GM21737 (cell line): Measurements from ENCODE around the gene SSU72.
"Not testable (repeated sequence)": the region's sequence is repeated elsewhere in the genome, so short reads cannot be mapped to it uniquely, and the experiment has no call there.

Experiments used
- ATAC-seq: cut with Tn5 transposase; IDR thresholded peaks from one replicate; pipeline ENCODE4 v1.9.1; 2021; ENCODE audit warnings: mild to moderate bottlenecking, moderate library complexity; ENCODE audit not compliant: unreplicated experiment

The SSU72 gene

DNA sequence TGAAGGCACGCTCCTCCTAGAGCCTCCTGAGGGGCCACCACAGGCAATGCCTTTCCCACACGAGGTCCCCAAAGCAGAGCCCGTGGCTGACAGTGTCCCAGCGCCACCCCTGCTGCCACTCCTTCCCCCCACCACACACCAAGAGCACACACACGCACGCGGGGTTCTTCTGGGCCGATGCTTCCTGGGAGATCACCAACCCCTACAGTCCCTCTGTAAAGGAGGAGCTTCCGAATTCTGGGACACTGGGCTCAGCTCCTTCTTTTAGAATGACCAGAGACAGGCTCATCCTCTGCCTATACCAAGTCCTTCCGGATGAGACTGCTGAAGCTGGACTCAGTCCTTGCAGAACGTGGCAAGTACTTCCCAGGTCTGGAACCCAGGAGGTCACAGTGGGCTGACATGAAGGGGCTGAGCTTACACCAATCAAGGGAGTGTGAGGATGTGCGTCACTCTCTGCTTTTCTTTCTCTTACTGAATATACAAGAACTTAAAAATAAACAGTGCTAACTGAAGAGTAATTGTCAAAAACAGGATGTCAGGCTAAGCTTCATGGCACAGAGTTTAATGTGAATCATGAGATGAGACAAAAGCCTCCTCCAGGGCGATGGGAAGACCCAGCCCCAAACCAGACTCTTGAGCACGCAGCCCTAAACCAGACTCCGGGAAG, 12.7 kb downstream of the SSU72 start:
- ATAC-seq, result no peak

DNA sequence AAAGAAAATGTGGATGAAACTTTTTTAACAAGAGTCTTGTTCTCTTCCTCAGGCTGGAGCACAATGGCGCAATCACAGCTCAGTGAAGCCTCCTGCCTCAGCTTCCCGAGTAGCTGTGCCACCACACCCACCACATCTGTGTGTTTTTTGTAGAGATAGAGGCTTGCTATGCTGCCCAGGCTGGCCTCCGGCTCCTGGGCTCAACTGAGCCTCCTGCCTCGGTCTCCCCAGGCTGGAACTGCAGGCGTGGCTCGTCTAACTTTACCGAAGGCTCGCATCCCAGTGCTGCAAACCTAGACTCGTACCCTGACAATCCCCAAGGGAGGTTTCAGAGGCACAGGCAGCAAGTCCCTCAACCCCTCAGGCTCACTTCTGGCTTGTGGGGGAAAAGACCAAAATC, 14.5 kb downstream of the SSU72 start:
- no peak for ATAC-seq

DNA sequence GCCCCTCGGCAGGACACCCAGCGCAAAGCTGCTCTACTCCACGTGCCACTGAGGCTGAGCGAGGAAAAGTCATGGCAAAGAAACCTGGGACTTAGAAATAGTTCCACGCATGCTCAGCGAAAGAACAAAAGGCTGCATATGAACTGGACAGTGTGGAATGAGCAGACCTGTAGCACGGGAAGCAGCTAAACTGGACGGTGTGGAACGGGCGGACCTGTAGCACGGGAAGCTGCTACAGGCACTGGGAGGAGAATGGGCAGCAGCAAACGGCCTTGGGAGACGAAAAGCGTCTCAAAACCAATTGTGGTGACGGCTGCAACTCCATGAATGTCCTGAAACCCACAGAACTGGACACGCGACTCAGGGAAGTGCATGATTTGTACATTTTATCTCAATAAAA, 15.6 kb downstream of the SSU72 start:
- no peak for ATAC-seq

DNA sequence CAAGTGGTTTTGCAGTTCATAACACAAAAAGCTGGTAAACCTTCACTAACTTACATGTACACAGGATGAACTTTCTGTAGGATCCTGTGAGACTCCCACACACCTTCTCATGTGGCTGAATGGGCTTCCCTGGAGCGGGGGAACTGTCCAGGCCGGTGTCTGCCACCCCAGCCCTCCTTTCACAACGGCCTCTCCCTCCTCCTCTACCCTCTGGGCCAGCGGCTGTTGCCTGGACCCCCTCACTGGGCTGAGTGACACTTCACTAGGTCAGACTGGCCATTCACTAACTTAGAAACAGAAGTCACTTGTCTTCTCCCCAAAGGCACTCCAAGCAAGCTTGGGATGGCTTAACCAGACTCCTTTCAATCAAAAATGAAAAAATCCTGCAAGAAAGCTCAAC, 16.1 kb downstream of the SSU72 start:
- no peak for ATAC-seq

DNA sequence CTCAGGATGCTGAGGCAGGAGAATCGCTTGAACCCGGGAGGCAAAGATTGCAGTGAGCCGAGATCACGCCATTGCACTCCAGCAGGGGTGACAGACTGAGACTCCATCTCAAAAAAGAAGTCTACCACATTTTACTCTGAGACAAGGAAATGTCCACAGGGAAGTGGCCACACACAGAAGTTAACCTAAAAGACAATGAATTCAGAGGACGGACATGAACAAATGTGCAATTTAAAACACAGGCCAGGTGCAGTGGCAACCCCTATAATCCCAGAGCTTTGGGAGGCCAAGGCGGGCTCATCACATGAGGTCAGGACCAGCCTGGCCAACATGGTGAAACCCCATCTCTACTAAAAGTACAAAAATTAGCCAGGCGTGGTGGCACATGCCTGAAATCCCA, 17.0 kb downstream of the SSU72 start:
- ATAC-seq, result not testable (repeated sequence)

DNA sequence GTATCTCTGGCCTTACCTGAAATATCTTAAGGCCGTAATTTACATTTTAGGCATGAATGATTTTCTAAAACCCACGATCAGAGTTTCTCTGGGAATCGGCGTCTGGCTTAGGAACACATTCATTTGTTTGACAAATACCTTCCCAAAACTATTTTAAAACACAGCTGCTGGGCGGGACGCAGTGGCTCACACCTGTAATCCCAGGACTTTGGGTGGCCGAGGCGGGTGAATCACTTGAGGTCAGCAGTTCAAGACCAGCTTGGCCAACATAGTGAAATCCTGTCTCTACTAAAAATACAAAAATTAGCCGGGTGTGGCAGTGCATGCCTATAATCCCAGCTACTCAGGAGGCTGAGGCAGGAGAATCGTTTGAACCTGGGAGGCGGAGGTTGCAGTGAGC, 17.7 kb downstream of the SSU72 start:
- not testable (repeated sequence) for ATAC-seq

DNA sequence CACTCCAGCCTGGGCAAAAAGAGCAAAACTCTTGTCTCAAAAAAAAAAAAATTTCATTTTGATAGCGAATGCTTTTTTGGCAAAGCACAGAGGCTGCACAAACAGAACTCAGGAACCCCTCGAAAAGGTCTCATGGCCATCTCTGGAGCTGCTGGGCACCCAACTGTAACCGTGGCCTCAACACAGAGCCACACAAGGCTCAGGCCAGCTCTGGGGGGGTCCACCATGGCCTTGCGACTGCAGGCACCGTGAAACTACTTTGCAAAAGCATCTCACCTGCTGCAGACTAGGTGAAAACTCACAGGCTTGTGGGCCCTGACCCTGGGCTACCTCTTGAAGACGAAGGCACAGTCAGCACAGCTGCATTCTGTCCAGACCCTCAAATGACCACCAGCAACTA, 18.2 kb downstream of the SSU72 start:
- ATAC-seq, result no peak

DNA sequence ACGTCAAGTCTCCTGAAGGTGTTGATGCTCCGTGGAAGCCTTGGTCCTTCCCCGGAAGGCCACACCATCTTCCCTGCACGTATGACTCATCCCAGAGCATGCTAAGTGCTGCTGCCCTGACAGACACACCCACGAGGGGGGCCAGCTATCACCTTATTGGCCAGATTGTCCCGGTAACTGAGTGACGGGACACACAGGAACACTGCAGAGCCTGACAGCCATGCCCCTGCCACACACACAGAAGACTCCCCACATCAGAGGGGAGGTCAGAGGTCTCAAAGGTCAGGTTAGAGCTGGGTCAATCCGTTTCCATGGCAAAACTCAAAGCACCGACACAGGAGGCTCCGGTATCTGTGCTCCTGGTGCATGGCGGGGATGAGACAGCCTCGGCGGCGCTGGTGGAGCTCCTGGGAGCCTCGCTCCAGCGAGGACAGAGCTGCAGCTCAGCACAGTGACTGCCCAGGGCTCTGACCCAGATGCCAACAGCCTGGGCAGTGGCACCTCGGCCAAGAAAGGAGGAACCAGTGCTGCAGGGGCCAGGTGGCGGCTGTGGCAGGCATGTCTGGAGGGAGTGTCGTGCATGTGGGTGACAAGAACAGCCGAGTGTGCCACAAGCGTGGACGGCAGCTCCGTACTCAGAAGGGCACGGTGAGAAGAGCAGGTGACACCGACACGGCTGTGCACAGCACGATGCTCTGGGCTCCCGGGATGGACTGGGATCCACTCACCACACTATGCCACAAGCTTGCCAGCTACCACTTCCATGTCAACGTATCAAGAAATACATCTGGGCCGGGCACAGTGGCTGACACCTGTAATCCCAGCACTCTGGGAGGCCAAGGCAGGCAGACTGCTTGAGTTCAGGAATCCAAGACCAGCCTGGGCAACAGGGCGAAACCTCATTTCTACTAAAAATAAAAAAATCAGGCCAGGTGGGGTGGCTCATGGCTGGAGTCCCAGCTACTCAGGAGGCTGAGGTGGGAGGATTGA, 19.4 kb downstream of the SSU72 start:
- ATAC-seq, result no peak

DNA sequence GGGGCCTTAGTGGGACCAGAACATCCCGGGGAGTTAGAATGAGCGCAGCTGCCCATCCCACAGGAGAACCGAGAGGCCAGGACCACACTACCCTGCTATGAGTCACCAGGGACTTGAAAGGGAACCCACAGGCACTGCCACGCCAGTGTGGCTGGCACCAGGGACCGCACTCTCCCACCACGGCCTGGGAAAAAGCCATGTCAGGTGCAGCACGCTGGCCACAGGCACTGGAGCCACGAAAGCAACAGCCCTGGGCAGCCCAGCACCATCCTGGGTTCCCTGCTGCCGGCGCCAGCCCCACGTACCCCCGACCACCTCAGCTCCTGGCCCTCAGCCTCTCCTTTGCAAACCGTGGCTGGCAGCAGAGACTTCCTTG, 20.1 kb downstream of the SSU72 start:
- ATAC-seq, result no peak

DNA sequence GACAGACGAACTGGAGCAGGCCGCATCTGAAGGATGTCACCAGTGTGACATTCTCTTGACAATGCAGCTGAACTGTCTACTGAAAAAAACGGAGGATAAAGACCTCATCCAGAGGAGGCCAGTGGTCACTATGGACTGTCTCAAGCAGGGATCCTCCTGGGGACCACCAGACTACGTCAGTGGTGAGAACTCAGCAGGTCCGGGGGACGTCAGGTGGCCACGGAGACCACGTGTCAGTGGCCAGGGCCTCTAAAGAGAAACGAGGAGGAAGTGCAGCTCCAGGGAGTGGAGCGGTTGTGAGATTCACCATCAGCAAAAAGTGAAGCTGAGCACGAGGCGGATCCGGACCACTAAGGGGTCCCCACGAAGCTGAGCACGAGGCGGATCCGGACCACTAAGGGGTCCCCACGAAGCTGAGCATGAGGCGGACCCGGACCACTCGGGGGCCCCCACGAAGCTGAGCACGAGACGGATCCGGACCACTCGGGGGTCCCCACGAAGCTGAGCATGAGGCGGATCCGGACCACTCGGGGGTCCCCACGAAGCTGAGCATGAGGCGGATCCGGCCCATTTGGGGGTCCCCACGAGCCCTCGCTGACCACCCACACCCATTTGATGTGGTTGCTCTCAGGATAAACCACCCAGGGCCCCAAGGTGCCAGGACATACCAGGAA, 20.7 kb downstream of the SSU72 start:
- no peak for ATAC-seq

DNA sequence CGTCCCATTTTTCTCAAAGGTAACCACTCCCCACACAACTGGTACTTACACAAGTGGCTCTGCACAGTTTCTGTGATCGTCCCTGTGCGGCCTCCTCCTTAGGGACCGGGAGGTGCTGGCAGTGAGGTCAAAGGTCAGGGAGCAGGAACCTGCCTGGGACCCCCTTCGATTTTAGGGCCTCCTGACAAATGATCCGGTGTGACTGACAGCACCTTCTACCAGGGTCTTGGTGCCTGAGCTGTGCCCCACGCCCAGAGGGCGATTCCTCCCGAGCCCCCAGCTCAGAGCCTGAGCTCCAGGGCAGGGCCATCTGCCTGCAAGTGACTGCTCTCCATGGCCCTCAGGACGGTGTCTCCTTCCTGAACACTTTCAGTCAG, 22.4 kb downstream of the SSU72 start:
- ATAC-seq, result no peak

DNA sequence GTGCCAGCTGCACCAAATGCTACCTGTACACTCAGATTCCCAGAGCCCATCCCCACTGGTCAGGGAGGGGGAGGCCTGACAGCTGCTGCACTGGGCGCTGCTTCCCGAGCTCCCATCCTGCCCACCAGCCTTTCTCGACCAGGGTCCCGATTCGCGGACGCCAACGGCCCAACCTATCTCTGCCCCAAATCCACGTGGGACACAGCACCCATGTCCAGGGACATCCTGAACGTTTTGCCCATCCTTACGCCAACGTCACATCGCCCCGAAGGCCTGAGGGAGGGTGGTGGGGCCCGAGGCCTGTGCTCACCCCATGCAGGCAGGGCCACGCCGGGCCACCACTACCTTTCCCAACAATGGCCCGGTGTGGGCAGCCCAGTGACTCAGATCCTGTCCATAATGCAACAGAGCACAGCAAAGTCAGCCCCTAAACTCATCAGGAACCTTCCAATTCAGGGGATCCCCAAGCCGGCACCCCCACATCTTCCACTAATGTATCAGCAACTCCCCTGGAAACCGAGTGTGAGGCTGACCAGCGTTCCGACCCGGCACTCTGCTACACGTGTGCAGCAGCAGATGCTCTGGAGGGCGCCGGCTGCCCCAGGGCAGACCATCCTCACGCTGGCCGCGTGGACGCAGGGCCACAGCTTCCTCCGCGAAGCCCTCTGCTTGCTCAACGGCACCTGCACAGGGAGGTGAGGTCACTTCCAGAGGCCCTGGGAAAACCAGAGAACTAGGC, 23.0 kb downstream of the SSU72 start:
- no peak for ATAC-seq

DNA sequence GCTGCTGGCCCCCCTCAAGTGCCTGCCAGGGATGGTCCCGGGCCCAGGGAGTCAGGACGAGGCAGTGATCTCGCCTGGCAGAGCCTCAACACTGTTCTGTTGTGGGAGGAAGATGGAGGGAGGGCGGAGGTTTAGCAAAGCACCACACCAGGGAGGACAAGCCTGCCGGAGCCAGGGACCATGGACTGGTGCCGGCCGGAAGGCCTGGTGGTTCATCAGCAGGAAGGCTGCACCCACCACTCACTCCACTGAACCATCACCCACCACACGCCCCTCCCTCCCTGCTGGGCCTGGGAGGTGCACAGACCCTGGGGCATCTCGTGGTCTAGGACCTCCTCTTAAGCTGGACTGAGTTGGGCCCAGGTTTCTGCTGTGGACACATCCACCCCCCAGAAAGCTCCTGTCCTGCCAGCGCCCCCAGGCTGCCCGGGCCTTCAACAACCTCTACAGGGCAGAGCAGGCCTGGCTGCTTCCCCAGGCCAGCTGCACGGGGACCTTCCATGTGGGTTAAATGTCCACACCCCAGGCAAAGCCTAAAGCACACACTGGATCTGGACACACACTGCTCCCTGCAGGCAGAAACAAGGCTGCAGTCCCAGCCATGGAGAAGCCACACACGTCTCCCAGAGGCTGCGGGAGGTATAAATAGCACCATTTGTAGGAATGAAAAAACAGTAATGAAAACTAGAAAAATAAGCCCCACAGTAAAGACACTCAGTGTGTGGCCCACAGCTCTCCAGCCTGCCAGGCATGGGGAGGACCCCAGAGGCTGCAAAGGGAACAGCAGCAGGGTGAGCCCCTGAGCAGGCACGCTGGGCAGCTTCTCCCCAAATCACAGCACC, 23.9 kb downstream of the SSU72 start:
- no peak for ATAC-seq

DNA sequence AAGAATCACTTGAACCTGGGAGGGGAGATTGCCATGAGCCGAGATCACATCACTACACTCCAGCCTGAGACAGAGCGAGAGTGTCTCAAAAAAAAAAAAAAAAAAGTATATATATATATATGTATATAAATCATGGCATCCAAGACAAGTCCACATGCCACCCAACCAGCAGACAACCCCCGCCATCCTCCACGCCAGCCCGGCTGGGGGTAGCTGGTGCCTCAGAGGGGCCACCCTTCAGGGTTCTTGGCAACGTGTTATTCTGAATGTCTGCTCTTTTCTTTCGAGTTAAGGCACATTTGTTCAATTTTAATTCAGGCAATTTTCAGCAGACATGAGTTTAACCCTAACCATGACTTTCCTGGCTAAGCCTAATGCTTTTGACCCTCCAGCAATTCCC, 24.6 kb downstream of the SSU72 start:
- no peak for ATAC-seq

DNA sequence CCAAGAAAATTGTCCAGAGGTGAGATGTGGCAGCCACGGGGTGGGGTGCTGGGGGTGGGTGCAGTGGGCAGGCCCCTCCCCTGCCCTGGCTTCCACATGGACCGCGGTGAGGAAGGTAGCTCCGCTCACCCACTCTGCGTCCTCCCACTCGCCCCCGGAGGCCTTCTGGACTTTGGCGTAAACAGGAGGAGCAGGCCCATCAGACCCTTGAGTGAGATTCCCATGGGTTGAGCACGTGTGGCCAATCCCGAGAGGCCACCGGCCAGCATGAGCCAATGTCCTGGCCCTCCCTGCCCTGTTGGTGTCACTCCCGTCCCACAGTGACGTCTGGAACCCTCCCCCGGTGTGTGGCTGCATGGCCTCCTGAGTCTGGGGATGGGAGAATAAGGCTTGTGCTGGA, 26.1 kb downstream of the SSU72 start:
- ATAC-seq, result no peak

DNA sequence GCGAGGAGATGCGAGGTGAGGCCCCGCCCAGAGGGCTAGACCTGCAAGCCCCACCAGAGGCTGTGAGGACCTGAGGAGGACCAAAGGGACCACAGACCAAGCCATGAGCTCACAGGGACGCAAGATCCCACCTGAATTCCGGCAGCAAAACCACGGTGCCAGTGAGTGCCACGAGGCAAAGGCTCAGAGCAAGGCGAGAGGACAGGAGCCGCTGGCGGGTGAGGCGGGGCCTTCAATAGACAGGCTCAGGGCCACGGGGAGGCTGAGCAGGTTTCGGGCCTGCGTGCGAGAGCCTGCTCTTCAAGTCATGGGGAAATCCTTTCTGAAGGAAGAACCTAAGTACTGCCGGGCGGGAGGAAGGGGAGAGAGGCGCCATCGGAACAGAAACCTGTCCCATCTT, 27.2 kb downstream of the SSU72 start:
- no peak for ATAC-seq

DNA sequence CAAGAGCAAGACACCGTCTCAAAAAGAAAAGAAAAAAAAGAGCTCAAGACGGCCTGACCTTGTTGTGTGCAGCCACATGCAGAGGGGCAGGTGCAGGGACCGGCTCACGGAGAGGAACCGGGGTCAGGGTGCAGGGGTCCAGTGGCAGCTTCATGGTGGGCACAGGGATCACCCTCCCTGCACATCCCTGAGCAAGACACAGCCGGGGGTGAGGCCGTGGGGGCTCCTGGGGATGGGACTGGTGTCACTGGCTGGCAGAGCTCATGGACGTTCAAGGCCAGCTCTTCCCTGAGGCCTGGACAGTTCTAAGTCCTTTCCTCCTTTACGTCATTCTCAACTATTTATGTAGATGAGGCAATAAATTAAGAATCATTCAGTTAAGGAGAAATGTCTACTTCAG, 27.7 kb downstream of the SSU72 start:
- ATAC-seq, result no peak

DNA sequence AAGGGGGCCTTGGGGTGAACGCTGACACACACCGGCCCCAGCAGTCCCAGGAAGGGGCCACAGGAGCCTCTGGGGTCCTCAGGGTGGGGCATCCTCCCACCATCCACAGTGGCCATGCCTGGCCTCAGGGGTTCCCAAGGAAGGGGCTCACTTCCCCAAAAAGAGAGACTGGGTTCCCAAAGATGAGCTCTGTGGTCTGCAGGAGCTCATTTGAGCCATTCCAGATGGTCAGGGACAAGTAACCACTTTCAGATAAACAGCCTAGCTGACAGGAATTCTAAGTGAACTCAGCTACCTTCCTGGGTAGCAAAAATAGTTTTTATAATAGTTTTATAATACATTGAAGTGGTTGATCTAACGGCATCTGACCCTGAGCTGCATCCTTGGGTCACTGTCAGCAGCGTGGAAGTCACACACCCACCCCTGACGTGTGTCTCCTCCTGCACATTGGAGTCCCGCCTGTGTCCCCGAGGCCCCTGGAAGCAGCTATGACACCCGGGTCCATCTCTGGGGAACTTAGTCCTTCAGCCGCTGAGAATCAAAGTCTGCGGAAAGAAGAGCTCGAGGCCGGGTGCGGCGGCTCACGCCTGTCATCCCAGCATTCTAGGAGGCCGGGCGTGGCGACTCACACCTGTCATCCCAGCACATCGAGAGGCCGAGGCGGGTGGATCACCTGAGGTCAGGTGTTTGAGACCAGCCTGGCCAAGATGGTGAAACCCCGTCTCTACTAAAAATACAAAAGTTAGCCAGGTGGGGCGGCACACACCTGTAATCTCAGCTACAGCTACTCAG, 28.5 kb downstream of the SSU72 start:
- ATAC-seq, result no peak

DNA sequence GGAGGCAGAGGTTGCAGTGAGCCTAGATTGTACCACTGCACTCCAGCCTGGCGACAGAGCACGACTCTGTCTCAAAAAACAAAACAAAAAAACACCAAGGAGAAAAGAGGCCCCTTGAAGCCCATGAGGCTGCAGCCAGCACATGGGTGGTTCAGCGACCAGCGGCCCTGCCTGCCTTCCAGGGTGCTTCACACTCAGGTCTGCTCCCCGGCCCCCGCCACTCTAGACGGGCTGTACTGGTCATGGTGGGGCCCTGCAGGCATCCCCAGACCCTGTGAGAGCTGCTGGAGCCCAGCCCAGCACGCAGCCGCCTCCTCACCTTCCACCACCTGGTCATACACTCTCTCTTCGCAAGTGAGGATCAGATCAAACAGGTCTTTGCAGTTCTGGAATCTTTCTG, 30.1 kb downstream of the SSU72 start:
- ATAC-seq, result no peak
